Stimulated activated naive CD8-positive, alpha-beta T cell treated with anti-CD3 and anti-CD28 coated beads, Interleukin-15, Interleukin-2, amounts not matched to agents 100 U/mL and 50 U/mL, for 24 hours (primary cell): ENCODE results near the gene ZNF337.
"Not testable (repeated sequence)": the region's sequence is repeated elsewhere in the genome, so short reads cannot be mapped to it uniquely, and the experiment has no call there.

Source experiments
- ATAC-seq: fragments of 150-1000 bp; cut with Tn5 transposase; one replicate; pipeline ENCODE4 v1.10.0; 2021
- DNase-seq: peaks from one replicate; pipeline ENCODE4 v3.0.0; 2021

Gene ZNF337

DNA sequence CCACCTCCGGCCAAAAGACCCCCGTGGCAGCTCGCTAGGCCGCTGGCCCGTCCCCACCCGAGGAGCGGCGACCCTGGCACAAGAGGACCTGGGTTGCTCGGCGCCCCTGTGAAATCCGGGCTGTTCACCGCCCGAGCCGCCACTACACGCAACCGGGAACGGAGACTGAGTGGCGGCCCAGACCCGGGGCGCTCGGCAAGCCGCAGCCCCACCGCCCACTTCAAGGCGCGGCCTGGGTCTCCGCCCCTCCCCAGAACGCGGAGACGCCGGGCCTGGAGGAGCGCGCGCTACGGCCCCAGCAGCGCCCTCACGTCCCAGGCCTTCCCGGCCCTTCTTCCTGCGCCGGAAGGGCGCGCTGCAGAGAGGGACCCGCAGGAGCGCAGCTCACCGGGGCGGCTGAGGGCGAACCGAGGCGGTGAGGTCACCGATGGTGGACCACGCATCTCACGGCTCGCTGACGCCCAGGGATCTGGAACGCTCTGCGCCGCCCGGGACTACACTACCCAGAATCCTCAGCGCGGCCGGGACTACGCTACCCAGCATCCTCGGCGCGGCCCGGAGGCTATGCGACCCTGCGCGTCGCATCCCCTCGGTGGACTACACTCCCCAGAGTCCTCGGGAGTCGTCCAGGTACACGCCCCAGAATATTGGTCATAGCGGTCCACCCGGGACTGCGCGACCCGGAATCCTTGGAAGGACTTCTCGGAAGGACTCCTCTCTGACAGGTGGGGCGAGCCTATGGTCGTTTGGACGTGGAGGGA lies at the start of gene ZNF337:
ZNF337 (minus strand) TSS at position 483 of the 761 bp plus-strand sequence. CDS start 10,436 bp downstream, outside the sequence.
- DNase-seq, result peak; percentile 95
- peak; percentile 100 for ATAC-seq

DNA sequence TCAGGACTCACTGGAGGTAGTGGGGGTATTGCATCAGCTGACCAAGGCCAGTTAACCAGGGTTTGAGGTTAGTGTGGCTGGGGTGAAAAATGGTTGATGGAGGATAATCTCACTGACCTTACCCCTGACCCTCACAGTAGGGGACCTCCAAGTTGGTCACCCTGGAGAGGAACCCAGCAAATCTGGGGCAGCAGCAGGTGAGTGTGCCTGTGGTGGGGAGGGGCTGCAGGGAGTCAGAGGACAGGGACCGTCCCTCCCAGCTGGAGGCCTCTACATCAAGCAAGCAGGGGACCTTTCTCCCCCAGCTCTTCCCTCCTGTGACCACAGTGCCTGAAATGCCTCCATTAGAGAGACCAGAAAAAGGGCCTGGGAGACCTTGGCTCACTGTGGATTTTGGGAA lies 49.1 kb upstream of the ZNF337 start:
- DNase-seq, result no peak
- ATAC-seq, result no peak

DNA sequence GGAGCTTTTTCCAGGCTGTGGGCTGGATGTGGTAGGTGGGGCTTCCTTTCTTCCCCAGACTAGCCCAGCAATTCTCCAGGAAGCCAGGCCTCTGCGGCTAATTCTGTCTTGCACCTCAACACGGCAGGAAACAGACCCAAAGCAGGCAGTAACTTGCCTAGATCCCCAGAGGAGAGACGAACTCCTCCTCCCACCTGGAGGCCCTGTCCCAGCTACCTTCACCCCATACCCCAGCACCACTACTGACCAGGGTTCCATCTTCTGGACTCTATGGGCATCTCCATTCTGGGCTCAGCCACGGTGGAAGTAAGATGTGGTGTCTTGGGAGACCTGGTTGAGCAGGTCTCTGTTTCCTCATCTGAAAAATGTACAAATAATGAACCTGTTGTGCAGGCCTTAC lies 48.4 kb upstream of the ZNF337 start:
- no peak for ATAC-seq

DNA sequence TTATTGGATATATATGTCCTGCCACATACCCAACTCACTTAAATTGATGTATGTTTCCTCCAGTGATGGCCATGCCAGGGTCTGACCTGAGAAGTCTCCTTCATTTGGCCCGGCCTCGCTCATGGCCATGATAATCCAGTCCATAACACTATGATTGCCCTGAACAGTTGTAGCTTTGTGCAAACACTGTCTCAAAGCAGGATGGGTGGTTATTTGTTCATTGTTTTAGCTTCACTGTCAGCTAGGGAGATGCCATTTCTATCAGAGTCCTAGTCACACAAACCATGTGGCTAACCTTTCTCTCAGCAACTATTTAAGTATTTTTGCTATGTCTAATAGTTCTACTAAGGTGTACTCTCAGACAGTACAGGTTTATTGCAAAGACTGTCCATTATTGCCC lies 47.6 kb upstream of the ZNF337 start:
- DNase-seq, result no peak
- ATAC-seq, result no peak

More for the DNA sequence above, 48.4 kb upstream of the ZNF337 start:
- no peak for DNase-seq

DNA sequence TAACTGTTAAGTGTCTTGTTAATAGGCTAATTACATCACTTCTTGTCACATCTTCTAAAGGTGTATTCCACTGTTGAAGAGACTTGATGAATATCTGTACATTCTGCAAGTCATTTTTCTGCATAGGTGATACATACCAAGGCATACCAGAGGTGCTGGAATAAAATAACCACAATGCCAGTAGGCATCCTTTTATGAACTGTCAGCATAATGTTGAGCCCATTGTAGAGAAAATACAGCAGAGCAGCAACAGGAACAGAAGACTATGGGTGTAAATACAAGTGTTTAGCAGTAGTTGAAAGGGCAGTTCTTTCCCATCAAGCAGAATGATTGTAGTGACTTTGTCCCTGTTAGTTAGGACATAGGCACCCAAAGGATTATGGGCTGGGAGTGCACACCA lies 44.4 kb upstream of the ZNF337 start:
- ATAC-seq, result no peak

DNA sequence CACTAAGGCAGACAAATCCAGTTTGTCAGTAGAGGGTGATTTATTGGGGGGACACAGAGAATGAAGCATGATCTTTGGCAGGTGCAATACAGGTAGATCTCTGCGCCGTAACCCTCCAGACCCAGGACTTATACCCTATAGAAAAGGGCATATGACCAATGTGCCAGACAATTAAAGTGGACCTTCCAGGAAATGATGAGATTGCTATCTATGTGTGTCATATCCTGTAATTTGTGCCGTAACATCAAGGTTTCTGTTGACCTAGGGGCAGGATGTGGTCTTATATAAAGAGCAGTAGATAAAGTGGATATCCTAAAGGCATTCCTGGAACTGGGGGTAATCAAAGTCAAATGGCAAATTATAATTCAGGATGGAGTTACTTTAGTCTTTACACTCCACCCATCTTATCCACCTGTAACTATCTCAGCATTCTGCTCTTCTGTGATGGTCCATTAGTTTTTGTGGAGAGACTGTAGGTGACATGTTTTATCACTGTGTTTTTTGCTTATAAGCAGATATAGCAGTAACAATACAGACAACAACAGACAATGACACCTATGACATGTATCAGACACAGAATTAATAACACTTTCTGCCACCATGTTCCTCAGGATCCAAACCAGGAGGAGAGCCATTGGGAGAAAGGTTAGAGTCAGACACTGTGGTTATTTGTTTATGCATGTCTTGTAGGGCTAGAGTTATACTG lies 43.1 kb upstream of the ZNF337 start:
- peak; percentile 69 for ATAC-seq
- DNase-seq, result no peak

More for the DNA sequence above, 44.4 kb upstream of the ZNF337 start:
- DNase-seq, result no peak

DNA sequence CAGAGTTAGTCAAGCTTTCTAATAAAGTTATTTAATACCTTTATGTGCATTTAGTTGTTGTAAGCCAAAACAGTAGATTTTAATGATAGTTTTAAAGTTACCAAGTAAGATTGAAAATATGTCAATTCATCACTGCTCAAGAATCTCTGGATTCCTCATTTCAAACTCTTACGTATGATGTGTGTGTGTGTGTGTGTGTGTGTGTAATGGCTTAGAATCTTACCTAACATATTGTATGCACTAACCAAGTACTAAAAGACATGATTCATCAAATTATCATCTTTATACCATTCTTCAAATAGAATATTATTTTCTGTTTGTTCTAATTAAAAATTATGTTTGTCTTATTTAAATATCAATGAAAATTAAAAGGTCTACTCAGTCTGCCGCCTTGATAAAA lies 41.5 kb upstream of the ZNF337 start:
- ATAC-seq (no peak), DNase-seq (no peak)

DNA sequence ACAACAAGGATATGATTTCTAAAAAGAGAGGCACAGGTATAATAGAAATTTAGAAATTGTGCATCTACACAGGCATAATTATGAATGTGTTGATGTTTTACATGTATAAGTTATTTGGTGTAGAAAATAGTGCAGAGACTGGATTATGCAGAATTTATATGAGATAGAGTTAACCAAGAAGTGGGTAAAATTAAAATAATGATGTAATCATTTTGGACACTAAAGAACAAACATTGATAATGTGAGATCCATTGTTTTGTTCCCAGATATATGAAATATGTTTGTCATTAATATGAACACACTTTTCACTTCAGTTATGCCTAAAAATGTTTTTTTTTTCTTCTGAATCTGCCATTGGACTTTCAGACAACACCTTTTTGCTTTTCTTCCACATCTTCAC lies 37.2 kb upstream of the ZNF337 start:
- no peak for ATAC-seq
- DNase-seq, result no peak

DNA sequence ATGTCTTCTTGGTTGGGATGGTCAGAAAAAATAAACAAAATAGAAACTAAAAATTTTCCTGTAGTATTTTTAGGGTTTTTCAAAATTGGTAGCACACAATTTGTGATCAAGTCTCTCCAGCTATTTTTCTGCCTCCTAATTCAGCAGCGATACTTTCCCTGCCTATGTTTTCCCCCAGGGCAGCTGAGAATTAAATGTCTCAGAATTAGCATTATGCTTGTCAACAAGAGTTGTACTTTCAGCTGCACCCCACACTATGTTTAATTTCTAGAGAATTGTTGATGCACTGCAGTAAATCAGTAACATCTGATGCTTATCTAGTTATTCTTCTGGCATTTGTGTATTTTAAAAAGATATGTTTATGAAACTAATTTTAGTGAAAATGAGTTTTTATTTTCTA lies 34.2 kb upstream of the ZNF337 start:
- DNase-seq, result no peak
- no peak for ATAC-seq

DNA sequence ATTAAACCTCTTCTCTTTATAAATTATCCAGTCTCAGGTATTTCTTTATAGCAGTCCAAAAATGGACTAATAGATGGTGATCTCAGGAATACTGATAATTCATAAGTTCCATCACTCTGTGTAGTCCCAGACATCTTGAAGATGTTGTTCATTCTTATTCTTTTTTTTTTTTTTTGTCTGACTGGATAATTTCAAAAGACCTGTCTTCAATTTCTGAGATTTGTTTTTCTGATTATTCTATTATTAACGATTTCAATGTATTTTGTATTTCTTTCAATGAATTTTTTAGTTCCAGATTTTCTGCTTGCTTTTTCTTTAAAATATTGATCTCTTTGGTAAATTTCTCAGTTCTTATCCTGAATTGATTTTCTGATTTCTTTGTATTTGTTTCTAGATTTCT lies 29.7 kb upstream of the ZNF337 start:
- no peak for DNase-seq
- no peak for ATAC-seq

DNA sequence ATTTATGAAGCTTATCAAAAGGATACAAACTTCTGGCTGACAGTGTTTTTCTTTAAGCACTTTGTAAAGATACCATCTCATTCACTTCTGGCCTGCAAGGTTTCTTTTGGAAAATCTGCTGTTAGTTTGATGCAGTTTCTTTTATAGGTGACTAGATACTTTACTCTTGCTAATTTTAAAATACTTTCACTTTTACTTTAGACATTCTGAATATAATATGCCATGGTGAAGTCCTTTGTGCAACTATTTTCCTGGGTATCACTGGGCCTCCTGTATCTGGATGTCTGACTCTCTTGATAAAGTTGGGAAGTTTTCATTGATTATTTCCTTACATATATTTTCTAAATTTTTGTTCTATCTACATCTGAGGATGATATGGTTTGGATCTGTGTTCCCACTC lies 29.0 kb upstream of the ZNF337 start:
- ATAC-seq (no peak), DNase-seq (no peak)

DNA sequence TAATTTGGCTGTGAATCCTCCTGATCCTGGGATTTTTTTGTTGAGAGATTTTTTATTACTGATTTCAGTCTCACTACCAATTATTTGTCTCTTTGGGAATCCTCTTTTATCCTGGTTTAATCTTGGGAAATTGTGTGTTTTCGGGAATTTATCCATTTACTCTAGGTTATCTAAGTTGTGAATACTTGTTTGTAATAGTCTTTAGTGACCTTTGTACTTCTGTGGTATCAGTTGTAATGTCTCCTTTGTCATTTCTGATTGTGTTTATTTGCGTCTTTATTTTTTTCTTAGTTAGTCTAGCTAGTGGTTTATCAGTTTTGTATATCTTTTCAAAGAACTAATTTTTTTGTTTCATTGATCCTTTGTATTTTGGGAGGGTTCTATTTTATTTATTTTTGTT lies 27.3 kb upstream of the ZNF337 start:
- ATAC-seq (no peak), DNase-seq (no peak)

DNA sequence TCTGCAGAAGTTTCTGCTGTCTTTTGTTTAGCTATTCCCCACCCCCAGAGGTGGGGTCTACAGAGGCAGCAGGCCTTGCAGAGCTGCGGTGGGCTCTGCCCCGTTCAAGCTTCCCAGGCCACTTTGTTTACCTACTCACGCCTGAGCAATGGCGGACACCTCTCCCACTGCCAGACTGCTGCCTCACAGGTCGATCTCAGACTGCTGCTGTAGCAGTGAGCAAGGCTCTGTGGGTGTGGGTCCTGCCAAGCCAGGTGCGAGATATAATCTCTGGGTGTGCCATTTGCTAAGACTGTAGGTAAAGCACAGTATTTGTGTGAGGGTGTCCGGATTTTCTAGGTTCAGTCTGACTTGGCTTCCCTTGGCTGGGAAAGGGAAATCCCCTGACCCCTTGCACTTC lies 23.6 kb upstream of the ZNF337 start:
- no peak for ATAC-seq
- no peak for DNase-seq

DNA sequence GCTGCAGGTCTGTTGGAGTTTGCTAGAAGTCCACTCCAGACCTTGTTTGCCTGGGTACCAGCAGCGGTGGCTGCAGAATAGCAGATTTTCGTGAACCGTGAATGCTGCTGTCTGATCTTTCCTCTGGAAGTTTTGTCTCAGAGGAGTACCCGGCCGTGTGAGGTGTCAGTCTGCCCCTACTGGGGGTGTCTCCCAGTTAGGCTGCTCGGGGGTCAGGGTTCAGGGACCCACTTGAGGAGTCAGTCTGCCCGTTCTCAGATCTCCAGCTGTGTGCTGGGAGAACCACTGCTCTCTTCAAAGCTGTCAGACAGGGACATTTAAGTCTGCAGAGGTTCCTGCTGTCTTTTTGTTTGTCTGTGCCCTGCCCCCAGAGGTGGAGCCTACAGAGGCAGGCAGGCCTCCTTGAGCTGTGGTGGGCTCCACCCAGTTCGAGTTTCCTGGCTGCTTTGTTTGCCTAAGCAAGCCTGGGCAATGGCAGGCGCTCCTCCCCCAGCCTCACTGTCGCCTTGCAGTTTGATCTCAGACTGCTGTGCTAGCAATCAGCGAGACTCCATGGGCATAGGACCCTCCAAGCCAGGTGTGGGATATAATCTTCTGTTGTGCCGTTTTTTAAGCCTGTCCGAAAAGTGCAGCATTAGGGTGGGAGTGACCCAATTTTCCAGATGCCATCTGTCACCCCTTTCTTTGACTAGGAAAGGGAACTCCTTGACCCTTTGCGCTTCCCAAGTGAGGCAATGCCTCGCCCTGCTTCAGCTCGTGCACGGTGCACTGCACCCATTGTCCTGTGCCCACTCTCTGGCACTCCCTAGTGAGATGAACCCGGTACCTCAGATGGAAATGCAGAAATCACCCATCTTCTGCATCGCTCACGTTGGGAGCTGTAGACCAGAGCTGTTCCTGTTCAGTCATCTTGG lies 22.5 kb upstream of the ZNF337 start:
- ATAC-seq, result not testable (repeated sequence)
- DNase-seq, result peak; percentile 12

DNA sequence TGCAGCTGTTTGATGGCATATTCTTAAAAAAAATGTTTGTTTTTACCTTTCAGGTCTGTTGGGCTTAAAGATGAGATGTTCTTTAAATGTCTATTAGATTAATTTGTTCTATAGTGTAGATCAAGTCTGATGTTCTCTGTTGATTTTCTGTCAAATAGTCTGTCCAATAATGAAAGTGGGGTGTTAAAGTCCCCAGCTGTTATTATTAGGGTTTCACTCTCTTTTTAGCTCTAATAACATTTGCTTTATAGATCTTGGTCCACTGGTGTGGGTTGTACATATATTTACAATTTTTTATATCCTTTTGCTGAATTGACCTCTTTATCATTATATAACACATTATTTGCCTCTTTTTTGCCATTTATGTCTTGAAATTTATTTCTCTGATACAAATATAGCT lies 11.0 kb upstream of the ZNF337 start:
- DNase-seq (no peak), ATAC-seq (no peak)

DNA sequence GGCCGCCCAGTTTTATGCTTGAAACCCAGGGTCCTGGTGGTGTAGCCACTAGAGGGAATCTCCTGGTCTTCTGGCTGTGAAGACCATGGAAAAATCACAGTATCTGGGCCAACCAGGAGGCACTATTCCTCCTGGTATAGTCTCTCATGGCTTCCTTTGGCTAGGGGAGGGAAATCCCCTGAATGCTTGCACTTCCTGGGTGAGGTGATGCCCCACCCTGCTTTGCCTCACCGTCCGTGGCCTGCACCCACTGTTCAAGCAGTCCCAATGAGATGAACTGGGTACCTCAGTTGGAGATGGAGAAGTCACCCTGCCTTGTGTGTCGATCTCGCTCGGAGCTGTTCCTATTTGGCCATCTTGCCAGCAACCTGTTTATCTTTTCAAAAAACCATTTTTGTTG lies 10.1 kb upstream of the ZNF337 start:
- peak; percentile 52 for DNase-seq
- peak; percentile 85 for ATAC-seq

DNA sequence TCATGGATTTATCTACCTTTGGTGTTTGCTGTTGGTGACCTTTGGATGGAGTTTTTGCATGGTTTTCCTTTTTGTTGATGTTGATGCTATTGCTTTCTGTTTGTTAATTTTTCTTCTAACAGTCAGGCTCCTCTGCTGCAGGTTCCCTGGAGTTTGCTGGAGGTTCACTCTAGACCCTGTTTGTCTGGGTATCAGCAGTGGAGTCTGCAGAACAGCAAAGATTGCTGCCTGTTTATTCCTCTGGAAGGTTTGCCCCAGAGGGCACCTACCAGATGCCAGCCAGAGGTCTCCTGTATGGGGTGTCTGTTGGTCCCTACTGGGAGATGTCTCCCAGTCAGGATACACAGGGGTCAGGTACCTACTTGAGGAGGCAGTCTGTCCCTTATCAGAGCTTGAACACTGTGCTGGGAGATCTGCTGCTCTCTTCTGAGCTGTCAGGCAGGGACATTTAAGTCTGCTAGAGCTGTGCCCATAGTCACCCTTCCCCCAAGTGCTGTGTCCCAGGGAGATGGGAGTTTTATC lies 9.2 kb upstream of the ZNF337 start:
- DNase-seq (no peak), ATAC-seq (no peak)

DNA sequence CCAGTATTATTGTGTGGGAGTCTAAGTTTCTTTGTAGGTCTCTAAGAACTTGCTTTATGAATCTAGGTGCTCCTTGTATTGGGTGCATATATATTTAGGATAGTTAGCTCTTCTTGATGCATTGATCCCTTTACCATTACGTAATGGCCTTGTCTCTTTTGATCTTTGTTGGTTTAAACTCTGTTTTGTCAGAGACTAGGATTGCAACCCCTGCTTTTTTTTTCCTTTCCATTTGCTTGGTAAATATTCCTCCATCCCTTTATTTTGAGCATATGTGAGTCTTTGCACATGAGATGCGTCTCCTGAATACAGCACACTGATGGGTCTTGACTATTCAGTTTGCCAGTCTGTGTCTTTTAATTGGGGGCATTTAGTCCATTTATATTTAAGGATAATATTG lies 7.7 kb upstream of the ZNF337 start:
- DNase-seq, ATAC-seq: not testable (repeated sequence)

DNA sequence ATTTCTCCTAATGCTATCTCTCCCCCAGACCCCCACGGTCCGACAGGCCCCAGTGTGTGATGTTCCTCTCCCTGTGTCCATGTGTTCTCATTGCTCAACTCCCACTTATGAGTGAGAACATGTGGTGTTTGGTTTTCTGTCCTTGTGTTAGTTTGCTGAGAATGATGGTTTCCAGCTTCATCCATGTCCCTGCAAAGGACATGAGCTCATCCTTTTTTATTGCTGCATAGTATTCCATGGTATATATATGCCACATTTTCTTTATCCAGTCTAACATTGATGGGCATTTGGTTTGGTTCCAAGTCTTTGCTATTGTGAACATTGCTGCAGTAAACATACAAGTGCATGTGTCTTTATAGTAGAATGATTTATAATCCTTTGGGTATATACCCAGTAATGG lies 4.2 kb upstream of the ZNF337 start:
- not testable (repeated sequence) for ATAC-seq, DNase-seq

DNA sequence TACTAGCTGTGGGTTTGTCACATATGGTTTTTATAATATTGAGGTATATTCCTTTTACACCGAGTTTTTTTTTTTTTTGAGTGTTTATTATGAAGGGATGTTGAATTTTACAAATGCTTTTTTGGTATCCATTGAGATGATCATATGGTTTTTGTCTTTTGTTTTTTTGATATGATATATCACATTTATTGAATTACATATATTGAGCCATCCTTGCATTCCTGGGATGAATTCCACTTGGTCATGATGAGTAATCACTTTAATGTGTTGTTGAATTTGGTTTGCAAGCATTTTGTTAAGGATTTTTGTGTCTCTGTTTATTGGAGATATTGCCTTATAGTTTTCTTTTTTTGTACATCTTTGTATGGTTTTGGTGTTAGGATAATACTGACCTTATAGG lies 3.3 kb upstream of the ZNF337 start:
- DNase-seq (no peak), ATAC-seq (no peak)

DNA sequence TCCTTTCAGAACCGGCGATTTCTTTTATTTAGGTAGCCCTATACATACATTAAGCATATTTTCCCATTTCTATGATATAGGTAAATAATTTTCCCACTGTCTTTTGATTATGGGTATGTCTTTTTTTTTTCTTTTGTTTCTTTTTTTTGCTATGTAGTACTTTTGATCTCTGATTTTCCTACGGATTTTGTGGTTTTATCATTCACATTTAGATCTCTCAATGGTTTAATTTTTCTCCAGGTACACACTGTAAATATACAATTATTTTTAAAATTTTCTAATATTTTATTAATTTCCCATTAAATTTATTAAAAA lies 436 bp upstream of the ZNF337 start:
- DNase-seq (no peak), ATAC-seq (no peak)

DNA sequence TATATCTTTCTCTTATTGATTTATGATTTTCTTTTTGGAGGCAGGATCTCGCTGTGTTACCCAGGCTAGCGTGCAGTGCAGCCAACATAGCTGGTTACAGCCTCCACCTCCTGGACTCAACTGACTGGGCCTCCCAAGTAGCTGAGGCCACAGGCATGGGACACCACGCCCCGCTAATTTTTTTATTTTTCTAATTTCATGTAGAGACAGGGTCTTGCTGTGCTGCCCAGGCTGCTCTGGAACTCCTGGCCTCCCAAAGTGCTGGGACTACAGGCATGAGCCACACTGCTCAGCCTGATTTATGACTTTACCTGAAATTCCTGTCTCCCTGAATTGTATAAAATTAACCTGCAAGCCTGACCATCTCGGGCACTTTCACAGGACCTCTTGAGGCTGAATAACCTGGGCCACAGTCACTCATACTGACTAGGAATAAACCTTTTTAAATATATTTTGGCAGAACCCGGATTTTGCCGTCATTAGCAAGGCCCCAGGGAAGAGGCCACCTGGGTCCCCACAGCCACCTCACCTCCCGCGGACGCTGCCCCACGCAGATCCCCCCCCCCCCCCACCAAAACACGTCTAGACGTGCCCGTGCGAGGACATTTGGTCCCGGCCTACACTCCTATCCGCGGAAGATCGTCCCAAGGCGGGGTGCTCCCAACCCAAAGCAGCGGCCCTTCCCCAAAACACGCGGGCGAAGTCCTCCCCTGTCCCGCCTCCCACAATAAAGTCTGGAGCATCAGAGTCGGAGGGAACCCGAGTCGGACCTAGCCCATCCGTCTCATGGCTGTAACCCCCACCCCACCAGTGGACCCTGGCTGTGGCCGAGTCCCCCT lies 902 bp downstream of the ZNF337 start:
- ATAC-seq (no peak), DNase-seq (no peak)
